Neuronal stem cell (in vitro differentiated cells): ENCODE results near the gene FUBP3.

Source experiments
- DNase-seq: peaks from one replicate; pipeline ENCODE4 v3.0.0-alpha.2; 2013; ENCODE audit warnings: low spot score
- H2AFZ ChIP-seq: one replicate; pipeline ENCODE4 v1.6.1; 2013; ENCODE audit warnings: mild to moderate bottlenecking, low read length, inconsistent platforms
- H2AK5ac ChIP-seq: 2 replicates; pipeline ENCODE4 v1.6.1; 2013; ENCODE audit warnings: low read depth, mild to moderate bottlenecking, inconsistent platforms, low read length, moderate library complexity, mixed read lengths
- H2BK120ac ChIP-seq: 2 replicates; pipeline ENCODE4 v1.6.1; 2013; ENCODE audit warnings: low read depth, mild to moderate bottlenecking, inconsistent platforms, low read length, moderate library complexity, mixed read lengths
- H2BK12ac ChIP-seq: one replicate; pipeline ENCODE4 v1.6.1; 2013; ENCODE audit warnings: low read length, inconsistent platforms
- H2BK15ac ChIP-seq: 2 replicates; pipeline ENCODE4 v1.6.1; 2013; ENCODE audit warnings: mild to moderate bottlenecking, low read length, inconsistent platforms, mixed read lengths
- H2BK5ac ChIP-seq: one replicate; pipeline ENCODE4 v1.6.1; 2013; ENCODE audit warnings: inconsistent platforms, mild to moderate bottlenecking, low read length, moderate library complexity
- H3K14ac ChIP-seq: one replicate; pipeline ENCODE4 v1.6.1; 2013; ENCODE audit warnings: low read length, inconsistent platforms
- H3K18ac ChIP-seq: 2 replicates; pipeline ENCODE4 v1.6.1; 2013; ENCODE audit warnings: low read length, inconsistent platforms
- H3K23ac ChIP-seq: 2 replicates; pipeline ENCODE4 v1.6.1; 2013; ENCODE audit warnings: low read depth, mild to moderate bottlenecking, mixed read lengths, low read length, inconsistent platforms; ENCODE audit not compliant: poor library complexity
- H3K27ac ChIP-seq: replicated peaks from 3 replicates; pipeline ENCODE4 v1.5.1; 2013; ENCODE audit warnings: low read length, inconsistent platforms
- H3K27me3 ChIP-seq, 3 experiments: 2 replicates each; pipeline ENCODE4 v1.6.1; 2013; ENCODE audit warnings: low read length in 3 of 3, mild to moderate bottlenecking in 2 of 3, inconsistent platforms in 1 of 3, low read depth in 1 of 3, mixed read lengths in 1 of 3, moderate library complexity in 1 of 3; ENCODE audit not compliant: control insufficient read depth in 3 of 3, insufficient read depth in 3 of 3
- H3K36me3 ChIP-seq, 2 donors: replicated peaks in 1 of 2; 2 replicates each; pipeline ENCODE4 v1.6.1; 2013; ENCODE audit warnings: low read length in 2 of 2; ENCODE audit not compliant: control insufficient read depth in 2 of 2, insufficient read depth in 2 of 2
- H3K4ac ChIP-seq: 2 replicates; pipeline ENCODE4 v1.6.1; 2013; ENCODE audit warnings: inconsistent platforms, mild to moderate bottlenecking, low read length, moderate library complexity
- H3K4me1 ChIP-seq, 2 donors: 1 replicate in 1 of 2; 2 replicates in 1 of 2; pipeline ENCODE4 v1.6.1; 2013; ENCODE audit warnings: low read length in 2 of 2, low read depth in 1 of 2; ENCODE audit not compliant: control insufficient read depth in 2 of 2, insufficient read depth in 1 of 2
- H3K4me2 ChIP-seq: one replicate; pipeline ENCODE4 v1.6.1; 2013; ENCODE audit warnings: mild to moderate bottlenecking, low read length, inconsistent platforms; ENCODE audit not compliant: insufficient read depth, poor library complexity, severe bottlenecking
- H3K4me3 ChIP-seq, 2 donors: 2 replicates each; pipeline ENCODE4 v1.5.1; 2013; ENCODE audit warnings: low read length in 2 of 2, mild to moderate bottlenecking in 2 of 2, inconsistent platforms in 1 of 2, moderate library complexity in 1 of 2
- H3K79me1 ChIP-seq: one replicate; pipeline ENCODE4 v1.6.1; 2013; ENCODE audit warnings: low read depth, mild to moderate bottlenecking, inconsistent platforms, low read length, moderate library complexity
- H3K9ac ChIP-seq: one replicate; pipeline ENCODE4 v1.6.1; 2013; ENCODE audit warnings: mild to moderate bottlenecking, low read depth, low read length, inconsistent platforms; ENCODE audit not compliant: poor library complexity
- H3K9me3 ChIP-seq, 2 donors: replicated peaks in 1 of 2; 2 replicates each; pipeline versions ENCODE3 to v1.6.1; 2013; ENCODE audit warnings: low read length in 2 of 2, mild to moderate bottlenecking in 2 of 2, inconsistent platforms in 1 of 2, low read depth in 1 of 2, mixed read lengths in 1 of 2, moderate library complexity in 1 of 2; ENCODE audit not compliant: control insufficient read depth in 2 of 2, insufficient read depth in 1 of 2
- H4K8ac ChIP-seq: one replicate; pipeline ENCODE4 v1.6.1; 2013; ENCODE audit warnings: low read depth, mild to moderate bottlenecking, inconsistent platforms, low read length, moderate library complexity
- H4K91ac ChIP-seq: one replicate; pipeline ENCODE4 v1.6.1; 2013; ENCODE audit warnings: low read length, low read depth, mild to moderate bottlenecking, inconsistent platforms; ENCODE audit not compliant: poor library complexity
- WGBS, 2 donors: extraction: QIAGEN DNeasy Blood & Tissue Kit; methylation state at CpG; one replicate each; pipeline ENCODE4 v1.1.7; 2013; ENCODE audit warnings: missing lambda C conversion rate in 2 of 2, mixed read lengths in 1 of 2; ENCODE audit not compliant: insufficient read length in 2 of 2, insufficient replicate concordance in 1 of 2; ENCODE audit errors: extremely low coverage in 2 of 2; 5-methylcytosine and 5-hydroxymethylcytosine counted together

FUBP3 gene

GRCh38 chr9:130669965-130670364 is 90.6 kb downstream of the FUBP3 start:
- H3K27me3 ChIP-seq, result peaks cover 17 to 71% (median 44%) of the 10 kb centered on the region in 3 experiments
- no peaks in the 10 kb centered on the region for H3K79me1 ChIP-seq
- no peak overlapping the region for H4K91ac ChIP-seq
- H3K14ac ChIP-seq, result no peak overlapping the region
- peaks cover 0 to 5% of the 10 kb centered on the region in 2 donors for H3K4me1 ChIP-seq
- DNase-seq, result no peak
- peak overlapping the region; percentile 11 for H3K4me2 ChIP-seq
- peak overlapping the region; percentile 26 for H2AK5ac ChIP-seq
- H3K4me3 ChIP-seq, result no peak overlapping the region
- peak overlapping the region; percentile 64 for H2BK15ac ChIP-seq
- H2AFZ ChIP-seq, result no peak overlapping the region
- no peak overlapping the region for H2BK5ac ChIP-seq
- WGBS, 2 donors, result no CpG with 5 or more reads among the region's 4 CpGs
- H3K18ac ChIP-seq, result peak overlapping the region; percentile 64
- no peak overlapping the region for H2BK12ac ChIP-seq
- H3K36me3 ChIP-seq, result no peaks in the 10 kb centered on the region
- no peaks in the 10 kb centered on the region for H3K9me3 ChIP-seq
- no peak overlapping the region for H3K9ac ChIP-seq
- H3K27ac ChIP-seq, result no peak overlapping the region
- no peak overlapping the region for H3K23ac ChIP-seq
- no peak overlapping the region for H2BK120ac ChIP-seq
- H4K8ac ChIP-seq, result no peak overlapping the region
- H3K4ac ChIP-seq, result no peak overlapping the region

- H3K27me3 ChIP-seq, result peaks cover 17 to 65% (median 38%) of the 10 kb centered on the region in 3 experiments
- H3K4me1 ChIP-seq, result peaks cover 0 to 4% of the 10 kb centered on the region in 2 donors
- H2BK5ac ChIP-seq, result no peak overlapping the region
- no peak overlapping the region for H2BK12ac ChIP-seq
- H2AFZ ChIP-seq, result no peak overlapping the region
- no peaks in the 10 kb centered on the region for H3K9me3 ChIP-seq
- no CpG with 5 or more reads among the region's 6 CpGs for WGBS, 2 donors
- H3K23ac ChIP-seq, result no peak overlapping the region
- H2AK5ac ChIP-seq, result peak overlapping the region; percentile 26
- no peak overlapping the region for H3K9ac ChIP-seq
- H3K27ac ChIP-seq, result no peak overlapping the region
- no peak overlapping the region for H3K4me3 ChIP-seq
- no peak overlapping the region for H2BK15ac ChIP-seq
- no peak overlapping the region for H3K4ac ChIP-seq
- H3K18ac ChIP-seq, result no peak overlapping the region
- H3K79me1 ChIP-seq, result no peaks in the 10 kb centered on the region
- H4K91ac ChIP-seq, result no peak overlapping the region
- H3K4me2 ChIP-seq, result no peak overlapping the region
- H2BK120ac ChIP-seq, result no peak overlapping the region
- no peak overlapping the region for H4K8ac ChIP-seq
- no peaks in the 10 kb centered on the region for H3K36me3 ChIP-seq
- no peak overlapping the region for H3K14ac ChIP-seq
- DNase-seq, result no peak
These were observed 91.3 kb downstream of the FUBP3 start for GRCh38 chr9:130670644-130671043.

GRCh38 chr9:130672466-130672865 is 93.1 kb downstream of the FUBP3 start:
- Histone ChIP-seq H3K18ac (no peak overlapping the region), H4K91ac (no peak overlapping the region), H3K4me2 (no peak overlapping the region), H2AFZ (no peak overlapping the region), H4K8ac (no peak overlapping the region), H3K4me3 (no peak overlapping the region), H3K23ac (no peak overlapping the region), H2AK5ac (no peak overlapping the region), H3K4ac (no peak overlapping the region), H2BK15ac (no peak overlapping the region), H3K27me3 (peaks cover 3 to 53% (median 21%) of the 10 kb centered on the region in 3 experiments), H3K14ac (no peak overlapping the region), H3K27ac (no peak overlapping the region), H3K9me3 (no peaks in the 10 kb centered on the region), H3K36me3 (no peaks in the 10 kb centered on the region), H2BK12ac (no peak overlapping the region), H3K9ac (no peak overlapping the region), H3K4me1 (no peaks in the 10 kb centered on the region), H2BK120ac (no peak overlapping the region), H2BK5ac (no peak overlapping the region), H3K79me1 (no peaks in the 10 kb centered on the region)
- no peak for DNase-seq
- WGBS, 2 donors, result no CpG with 5 or more reads among the region's 8 CpGs

- no peak overlapping the region for H2BK120ac ChIP-seq
- no peak overlapping the region for H2AK5ac ChIP-seq
- H2BK5ac ChIP-seq, result no peak overlapping the region
- peak overlapping the region; percentile 76 for H3K18ac ChIP-seq
- no peak overlapping the region for H3K14ac ChIP-seq
- H3K4me3 ChIP-seq, result no peak overlapping the region
- no peak overlapping the region for H2BK12ac ChIP-seq
- H3K27ac ChIP-seq, result no peak overlapping the region
- no peak overlapping the region for H4K8ac ChIP-seq
- H3K4me1 ChIP-seq, result no peaks in the 10 kb centered on the region
- H2BK15ac ChIP-seq, result peak overlapping the region; percentile 49
- no peak overlapping the region for H4K91ac ChIP-seq
- H3K23ac ChIP-seq, result no peak overlapping the region
- H3K9me3 ChIP-seq, result no peaks in the 10 kb centered on the region
- H3K9ac ChIP-seq, result no peak overlapping the region
- peaks cover 3 to 53% (median 17%) of the 10 kb centered on the region in 3 experiments for H3K27me3 ChIP-seq
- no CpG with 5 or more reads among the region's 12 CpGs for WGBS, 2 donors
- H2AFZ ChIP-seq, result peak overlapping the region; percentile 48
- DNase-seq, result no peak
- peak overlapping the region; percentile 11 for H3K4me2 ChIP-seq
- no peaks in the 10 kb centered on the region for H3K36me3 ChIP-seq
- H3K79me1 ChIP-seq, result no peaks in the 10 kb centered on the region
- no peak overlapping the region for H3K4ac ChIP-seq
These were observed 93.7 kb downstream of the FUBP3 start for GRCh38 chr9:130672933-130673615.
